ENCODE results near the gene ZBTB39. TPM values are rescaled to one million over a fixed set of nuclear protein-coding genes. Genes with fewer than 3 reads are reported as not detected.
"Not testable (repeated sequence)": the region's sequence is repeated elsewhere in the genome, so short reads cannot be mapped to it uniquely, and the experiment has no call there.

ZBTB39 gene
- total RNA-seq, 1 donor from 2014 or later = 6.2 TPM

DNA sequence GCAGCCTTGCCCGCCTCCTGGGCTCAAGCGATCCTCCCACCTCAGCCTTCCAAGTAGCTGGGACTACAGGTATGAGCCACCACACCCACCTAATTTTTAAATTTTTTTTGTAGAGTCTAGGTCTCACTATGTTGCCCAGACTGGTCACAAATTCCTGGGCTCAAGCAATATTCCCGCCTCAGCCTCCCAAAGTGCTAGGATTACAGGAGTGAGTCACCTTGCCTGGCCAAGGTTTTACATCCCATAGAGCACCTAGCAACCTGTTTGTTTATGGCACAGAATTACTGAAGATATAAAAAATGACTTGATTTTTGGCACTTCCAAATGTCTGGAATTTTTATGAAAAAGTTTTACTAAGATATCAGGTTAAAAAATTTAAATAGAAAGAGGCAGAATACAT is 27.1 kb upstream of the ZBTB39 start:
- ATAC-seq = no peak
- no peak for DNase-seq (ENCODE audit: low spot score)
- intact Hi-C loops (cut with DNase I) = no loop called here

DNA sequence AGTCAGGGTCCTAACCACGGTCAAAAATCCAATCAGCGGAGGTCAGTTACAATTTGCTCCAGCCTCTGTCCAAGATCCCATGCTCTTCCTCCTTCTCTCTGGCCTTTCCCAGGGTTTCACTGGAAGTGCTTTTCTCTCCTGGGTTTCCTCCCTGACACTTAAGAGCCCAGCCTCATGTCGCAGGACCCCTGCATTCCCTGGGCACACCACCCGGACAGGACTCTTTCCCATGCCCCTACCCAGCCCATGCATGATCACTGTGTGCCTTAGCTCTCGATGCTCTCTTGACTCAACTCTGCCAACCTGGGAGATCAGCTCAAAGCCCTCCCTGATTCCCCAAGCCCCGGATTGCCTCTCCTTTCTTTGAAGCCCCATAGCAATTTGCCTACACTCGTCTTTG is 25.4 kb upstream of the ZBTB39 start:
- intact Hi-C loops (cut with DNase I) = no loop called here
- DNase-seq (ENCODE audit: low spot score) = no peak

DNA sequence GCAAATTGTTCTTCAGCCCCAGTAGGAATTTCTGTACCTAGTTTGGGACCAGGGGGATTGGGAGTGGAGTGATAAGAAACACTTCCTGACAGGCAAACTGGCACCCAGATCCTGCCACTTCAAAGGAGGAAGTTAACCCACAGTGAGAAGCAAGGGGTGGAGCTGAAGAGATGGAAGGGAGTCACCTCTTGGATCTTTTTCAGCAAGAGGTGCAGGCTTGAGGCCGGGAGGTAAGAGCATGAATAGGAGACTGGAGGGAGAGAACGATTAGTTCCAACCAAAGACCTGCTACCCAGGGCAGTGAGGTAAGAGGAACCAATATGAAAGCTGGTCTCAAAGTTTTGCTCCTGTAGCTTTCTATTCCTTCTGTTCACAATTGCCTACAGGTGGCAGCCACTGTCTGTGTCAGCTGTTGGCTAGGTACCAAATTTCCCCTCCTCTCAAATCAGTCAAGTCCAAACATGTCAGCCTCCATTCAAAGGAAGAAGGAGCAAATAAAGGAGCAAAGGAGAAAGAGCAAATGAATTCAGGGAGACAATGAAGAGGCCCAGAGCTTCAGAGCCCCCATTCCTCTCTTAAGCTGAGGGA is 24.9 kb upstream of the ZBTB39 start:
- intact Hi-C loops (cut with DNase I) = no loop called here
- DNase-seq (ENCODE audit: low spot score) (no peak), ATAC-seq (no peak)

More for the DNA sequence above, 25.4 kb upstream of the ZBTB39 start:
- ATAC-seq = no peak

DNA sequence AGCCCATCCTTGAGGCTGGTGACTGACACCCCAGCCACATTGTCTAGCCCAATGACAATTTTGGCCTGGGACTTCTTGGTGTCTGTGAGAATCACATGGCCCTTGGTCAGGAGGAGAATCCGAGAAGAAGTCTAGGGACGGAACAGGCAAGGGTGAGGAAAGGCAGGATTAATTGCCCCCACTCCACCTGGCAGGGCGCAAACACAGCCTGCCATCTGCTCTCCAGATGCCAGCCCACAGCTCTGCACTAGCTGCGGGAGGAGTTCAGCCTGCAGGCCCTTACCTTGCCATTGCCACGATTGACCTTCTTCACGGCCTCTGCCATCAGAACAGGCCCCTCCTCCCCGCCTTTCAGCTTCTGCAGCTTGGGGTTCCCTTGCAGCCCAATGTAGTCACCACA is 23.1 kb upstream of the ZBTB39 start:
- DNase-seq (ENCODE audit: low spot score) = no peak
- no peak for ATAC-seq
- intact Hi-C loops (cut with DNase I) = no loop called here

DNA sequence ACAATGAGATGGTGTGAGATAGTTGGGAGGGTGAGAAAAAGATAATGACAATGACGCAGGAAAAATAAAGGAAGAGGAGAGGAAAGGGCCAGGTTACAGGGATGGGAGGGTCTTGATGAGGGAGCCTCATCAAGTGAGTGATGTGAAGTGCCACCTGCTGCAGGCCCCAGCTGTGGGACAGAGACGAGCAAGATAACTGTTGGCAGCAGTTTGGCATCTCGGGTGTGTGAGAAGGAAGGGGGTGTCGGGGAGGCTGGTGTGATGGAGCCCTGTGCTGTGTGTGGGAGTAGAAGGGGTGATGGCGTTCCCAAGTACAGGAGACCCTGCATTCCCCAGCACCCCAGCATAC is 21.4 kb upstream of the ZBTB39 start:
- ATAC-seq (no peak), DNase-seq (ENCODE audit: low spot score) (no peak)
- intact Hi-C loops (cut with DNase I) = no loop called here

DNA sequence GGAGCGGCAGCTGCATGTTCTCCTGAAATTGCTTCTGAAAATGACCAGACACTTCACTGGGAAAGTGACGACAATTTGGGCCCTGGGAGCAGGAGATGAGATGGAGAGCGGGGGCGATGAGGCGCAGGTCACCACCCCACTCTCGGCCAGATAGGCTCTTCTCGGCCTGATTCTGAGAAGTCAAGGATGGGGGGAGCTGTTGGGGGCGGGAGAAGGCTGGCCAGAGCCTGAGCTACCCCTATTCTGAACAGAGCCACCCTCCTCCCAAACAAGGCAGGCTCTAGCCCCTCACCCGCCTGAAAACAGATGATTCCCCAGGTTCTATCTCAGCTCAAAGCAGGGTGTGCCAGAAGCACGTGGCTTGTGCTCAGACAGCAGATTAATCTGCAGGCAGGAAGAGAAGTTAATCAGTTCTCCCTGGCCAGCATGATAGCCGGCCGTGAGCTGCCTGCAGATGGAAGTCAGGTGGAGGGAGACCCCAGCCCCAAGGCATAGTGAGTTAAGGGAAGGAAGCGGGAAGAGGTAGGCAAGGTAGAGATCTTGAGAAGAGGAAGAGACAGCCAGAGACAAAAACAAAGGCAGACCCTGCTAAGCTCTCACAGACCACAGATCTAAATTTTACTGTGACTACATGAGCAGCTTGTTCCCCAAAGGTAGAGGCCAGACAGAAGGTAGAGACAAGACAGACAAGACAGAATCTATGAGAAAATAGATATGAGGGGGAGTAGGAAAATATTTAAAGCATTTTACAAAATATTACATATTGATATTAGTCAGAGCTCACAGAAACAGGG is 20.9 kb upstream of the ZBTB39 start:
- no peak for ATAC-seq

DNA sequence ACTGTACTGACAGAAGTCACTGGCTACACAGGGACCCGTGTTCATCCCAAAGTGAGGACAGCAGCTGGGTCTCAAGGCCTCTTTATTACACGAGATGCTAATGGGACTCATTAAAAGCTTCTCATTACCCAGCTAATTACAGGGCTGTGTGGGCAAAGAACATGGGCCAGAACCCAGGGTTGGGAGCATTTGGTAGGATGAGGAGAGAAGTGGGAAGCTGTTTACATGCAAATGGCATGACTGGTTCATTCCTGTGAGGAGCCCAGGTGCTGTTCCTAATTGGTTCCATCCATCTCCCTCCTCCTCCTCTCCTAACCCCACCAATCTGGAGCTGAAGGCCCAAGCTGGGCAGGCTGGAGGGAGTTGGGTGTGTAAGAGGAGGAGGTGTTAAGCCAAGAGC is 18.9 kb upstream of the ZBTB39 start:
- ATAC-seq = no peak
- intact Hi-C loops (cut with DNase I) = no loop called here
- no peak for DNase-seq (ENCODE audit: low spot score)

More for the DNA sequence above, 20.9 kb upstream of the ZBTB39 start:
- no peak for DNase-seq (ENCODE audit: low spot score)
- intact Hi-C loops (cut with DNase I) = no loop called here

DNA sequence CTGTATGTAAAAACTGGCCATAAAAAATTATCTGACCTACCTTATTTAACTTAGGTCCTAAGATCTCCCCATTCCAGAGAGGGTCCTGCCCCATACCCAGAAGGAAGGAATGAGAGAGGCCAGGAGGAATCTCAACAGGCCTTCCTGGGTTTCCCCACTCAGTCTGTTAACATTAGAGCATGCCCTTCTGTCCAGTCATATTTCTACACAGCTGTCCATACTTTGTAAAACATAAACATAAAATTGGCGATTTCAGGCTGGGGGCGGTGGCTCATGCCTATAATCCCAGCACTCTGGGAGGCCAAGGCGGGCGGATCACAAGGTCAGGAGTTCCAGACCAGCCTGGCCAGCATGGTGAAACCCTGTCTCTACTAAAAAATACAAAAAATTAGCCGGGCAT is 16.0 kb upstream of the ZBTB39 start:
- ATAC-seq; DNase-seq (ENCODE audit: low spot score); intact Hi-C loops (cut with DNase I): not testable (repeated sequence)

DNA sequence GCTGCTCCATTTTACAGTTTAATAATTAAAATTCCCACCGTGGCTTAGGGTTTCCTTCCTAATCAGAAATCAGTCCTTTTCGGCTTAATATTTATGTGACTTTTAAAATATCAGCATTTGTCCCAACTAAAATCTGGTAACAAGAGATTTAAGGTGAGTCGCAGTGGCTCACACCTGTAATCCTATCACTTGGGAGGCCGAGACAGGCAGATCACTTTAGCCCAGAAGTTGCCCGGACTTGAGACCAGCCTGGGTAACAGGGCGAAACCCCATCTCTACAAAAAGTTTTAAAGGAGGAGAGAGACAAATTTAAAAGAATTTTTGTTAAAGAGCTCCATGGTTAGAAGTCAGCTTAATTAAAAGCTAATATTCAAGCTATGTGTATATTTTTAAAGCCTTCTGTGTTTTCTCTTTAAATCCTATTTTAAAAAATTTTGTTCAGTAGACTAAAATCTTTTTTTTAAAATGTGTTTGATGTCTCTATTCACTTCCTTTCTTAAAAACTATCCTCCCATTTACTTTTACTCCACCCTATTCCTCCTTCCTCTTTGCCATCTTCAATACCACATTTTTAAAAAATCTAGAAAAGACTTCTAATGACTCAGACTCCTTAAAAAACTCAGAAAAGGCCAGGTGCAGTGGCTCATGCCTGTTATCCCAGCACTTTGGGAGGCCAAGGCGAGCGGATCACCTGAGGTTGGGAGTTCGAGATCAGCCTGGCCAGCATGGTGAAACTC is 13.8 kb upstream of the ZBTB39 start:
- no peak for ATAC-seq
- intact Hi-C loops (cut with DNase I) = no loop called here

DNA sequence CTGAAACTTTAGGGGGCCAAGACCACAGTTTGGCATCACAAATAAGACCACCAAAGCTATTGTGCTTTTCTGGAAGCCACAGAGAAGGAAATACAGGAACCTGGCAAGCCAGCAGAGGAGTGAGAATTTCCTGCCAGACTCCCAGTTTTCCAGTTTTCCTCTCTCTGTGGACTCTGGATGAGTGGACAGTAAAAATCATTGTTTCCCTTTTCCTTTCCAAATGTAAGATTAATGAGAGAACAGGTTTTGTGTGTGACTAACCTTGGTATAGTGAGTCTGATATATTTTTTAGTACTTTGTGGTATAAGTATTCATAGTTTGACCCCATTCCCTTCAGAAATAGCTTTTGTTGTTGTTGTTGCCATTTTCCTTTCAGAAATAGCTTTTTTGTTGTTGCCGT is 12.6 kb upstream of the ZBTB39 start:
- no peak for ATAC-seq
- no peak for DNase-seq (ENCODE audit: low spot score)
- intact Hi-C loops (cut with DNase I) = no loop called here

More for the DNA sequence above, 13.8 kb upstream of the ZBTB39 start:
- DNase-seq (ENCODE audit: low spot score) = no peak

DNA sequence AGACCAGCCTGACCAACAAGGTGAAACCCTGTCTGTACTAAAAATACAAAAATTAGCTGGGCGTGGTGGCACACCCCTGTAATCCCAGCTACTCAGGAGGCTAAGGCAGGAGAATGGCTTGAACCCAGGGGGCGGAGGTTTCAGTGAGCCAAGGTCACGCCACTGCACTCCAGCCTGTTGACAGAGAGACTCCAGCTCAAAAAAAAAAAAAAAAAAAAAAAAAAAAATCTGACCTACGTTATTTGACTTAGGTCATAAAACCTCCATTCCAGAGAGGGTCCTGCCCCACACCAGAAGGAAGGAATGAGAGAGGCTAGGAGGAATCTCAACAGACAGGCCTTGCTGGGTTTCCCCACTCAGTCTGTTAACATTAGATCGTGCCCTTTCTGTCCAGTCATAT is 12.0 kb upstream of the ZBTB39 start:
- ATAC-seq; intact Hi-C loops (cut with DNase I); DNase-seq (ENCODE audit: low spot score): not testable (repeated sequence)

DNA sequence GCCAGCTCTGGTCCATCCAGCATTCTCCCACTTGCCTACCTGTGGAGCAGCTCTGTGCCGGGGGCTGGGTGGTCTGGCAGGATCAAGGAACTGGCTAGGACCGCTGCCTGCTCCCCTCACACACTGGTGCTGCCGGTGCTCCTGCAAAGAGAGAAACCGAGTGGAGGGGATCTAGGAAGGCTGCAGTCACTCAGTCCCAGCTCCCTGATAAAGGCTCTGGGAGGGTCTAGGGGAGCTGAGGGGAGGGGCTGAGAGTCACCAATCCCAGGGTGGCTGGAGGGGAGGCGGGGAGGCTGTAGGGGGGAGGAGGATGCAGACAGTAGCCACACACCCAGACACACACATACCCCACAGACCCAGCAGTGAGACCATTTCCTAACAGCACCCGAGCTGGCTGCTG is 10.0 kb upstream of the ZBTB39 start, which contains the start of gene TAC3:
TAC3 (minus strand) TSS at position 182 of the 400 bp plus-strand sequence. CDS start 732 bp downstream, outside the sequence.
- intact Hi-C loops (cut with DNase I) = no loop called here
- ATAC-seq (no peak), DNase-seq (ENCODE audit: low spot score) (no peak)

DNA sequence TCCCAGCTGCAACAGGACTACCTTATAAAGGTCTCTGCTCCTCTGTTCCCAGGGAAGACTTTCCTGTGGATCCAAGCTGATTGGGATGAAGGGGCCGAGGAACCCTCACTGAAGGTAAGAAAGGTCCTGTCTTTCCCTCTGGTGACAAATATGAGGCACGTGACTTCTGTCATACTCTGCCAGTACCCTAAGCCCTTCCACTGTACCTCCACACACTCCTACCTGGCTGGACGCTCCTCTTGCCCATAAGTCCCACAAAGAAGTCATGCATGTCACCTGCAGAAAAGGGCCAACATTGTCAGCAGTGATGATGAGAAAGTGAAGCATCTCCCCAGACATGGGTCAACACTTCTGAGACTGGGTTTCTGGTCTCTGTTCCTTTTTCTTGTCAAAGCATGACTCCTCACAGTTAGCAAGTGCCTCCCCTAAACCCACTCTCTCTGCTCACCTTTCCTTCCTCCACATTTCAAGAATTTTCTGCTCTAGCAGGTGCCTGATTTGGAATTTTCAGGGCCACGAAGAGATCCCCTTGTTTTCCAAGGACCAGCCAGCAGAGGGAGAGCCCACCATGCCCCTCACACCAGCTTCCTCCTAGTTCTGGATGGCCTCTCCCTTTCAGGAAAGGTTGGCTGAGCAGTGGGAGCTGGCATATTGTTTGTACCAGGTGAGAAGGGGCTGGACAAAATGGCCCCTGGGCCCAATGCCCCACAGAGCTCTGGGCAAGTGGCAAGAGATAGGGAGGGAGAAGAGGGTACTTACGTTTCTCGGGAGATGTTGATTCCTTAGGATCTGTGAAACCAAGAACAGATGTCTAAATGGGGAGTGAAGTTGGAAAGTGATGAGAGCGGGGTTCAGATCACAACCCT is 6.5 kb upstream of the ZBTB39 start:
- DNase-seq (ENCODE audit: low spot score) (peak; percentile 34), ATAC-seq (no peak)
- intact Hi-C loops (cut with DNase I) = loop anchor here (5.0 kb wide), 1 partner anchor 44 kb away; no protein-coding TSS in a partner anchor

DNA sequence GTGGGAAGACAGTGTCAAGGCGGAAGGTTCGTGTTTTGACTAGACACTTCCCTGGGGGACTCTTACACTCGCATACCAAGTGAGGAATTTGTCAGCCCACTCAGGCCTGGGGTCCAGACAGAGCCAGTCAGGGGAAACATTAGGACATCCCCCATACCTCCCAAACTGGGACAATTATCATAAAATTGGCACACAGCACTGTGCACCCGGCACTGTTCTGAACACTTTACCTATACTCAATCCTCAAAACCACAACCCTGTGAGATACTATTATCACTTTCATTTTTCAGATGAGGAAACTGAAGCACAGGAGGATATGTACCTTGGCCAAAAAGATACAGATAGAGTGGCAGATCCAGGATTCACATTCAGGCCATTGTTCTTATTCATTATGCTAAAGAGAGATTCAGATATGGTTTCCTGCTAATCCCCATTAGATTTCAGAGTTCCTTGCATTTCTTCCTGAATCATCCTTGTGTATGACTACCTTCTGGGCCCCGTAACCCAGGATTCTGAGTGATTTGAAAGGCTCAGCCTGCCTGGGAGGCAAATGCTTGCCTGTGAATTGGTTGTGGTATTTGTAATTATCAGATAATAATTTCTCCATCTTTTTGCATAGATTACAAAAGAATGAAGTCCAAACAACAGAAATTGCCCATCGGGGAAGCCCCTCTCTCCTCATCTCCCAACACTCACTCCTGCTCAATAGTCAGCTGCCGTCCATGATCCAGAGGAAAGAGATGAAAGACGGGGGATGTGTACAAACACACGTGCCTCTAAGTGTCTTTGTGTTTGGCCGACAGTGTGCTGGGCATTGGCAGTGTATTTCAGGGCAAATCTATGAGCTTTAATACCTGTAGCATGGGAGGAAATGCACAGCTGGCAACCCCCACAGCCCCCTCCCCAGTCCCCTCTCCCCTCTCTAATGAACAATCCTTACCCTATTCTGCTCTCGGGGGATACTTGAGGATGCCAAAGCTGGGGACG is 5.4 kb upstream of the ZBTB39 start:
- DNase-seq (ENCODE audit: low spot score) = peak; percentile 18
- ATAC-seq = no peak
- intact Hi-C loops (cut with DNase I) = loop anchor here (5.0 kb wide), 1 partner anchor 46 kb away; no protein-coding TSS in a partner anchor

DNA sequence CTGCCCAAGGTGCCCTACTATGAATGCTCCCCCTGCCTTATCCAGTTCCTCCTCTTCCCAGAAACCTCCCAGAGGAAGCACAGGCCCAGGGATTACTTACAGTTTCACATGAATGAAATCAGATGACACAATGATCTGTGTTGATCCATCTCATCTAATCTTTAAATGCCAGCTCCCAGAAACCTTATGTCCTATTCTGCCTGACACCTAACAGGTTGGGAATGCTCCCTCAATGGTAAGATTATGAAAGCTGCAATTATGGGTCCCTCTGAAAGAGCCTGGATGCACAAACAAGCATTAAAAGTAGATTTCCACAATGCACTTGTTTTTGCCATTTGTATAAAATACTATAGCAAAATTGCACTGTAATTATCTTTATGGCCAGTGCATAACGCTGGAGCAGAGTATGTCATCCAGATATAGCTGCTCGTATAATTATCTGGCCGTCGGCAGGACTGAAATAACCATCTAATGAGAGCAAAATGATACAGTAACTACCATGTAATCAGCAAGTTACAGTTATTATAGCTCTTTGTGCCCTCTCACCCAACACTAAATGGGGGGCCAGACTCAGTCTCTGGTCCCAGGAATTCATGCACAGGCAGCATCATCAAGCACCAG is 4.4 kb upstream of the ZBTB39 start:
- no peak for ATAC-seq
- intact Hi-C loops (cut with DNase I) = loop anchor here (5.0 kb wide), 1 partner anchor 47 kb away; no protein-coding TSS in a partner anchor
- peak; percentile 3 for DNase-seq (ENCODE audit: low spot score)

DNA sequence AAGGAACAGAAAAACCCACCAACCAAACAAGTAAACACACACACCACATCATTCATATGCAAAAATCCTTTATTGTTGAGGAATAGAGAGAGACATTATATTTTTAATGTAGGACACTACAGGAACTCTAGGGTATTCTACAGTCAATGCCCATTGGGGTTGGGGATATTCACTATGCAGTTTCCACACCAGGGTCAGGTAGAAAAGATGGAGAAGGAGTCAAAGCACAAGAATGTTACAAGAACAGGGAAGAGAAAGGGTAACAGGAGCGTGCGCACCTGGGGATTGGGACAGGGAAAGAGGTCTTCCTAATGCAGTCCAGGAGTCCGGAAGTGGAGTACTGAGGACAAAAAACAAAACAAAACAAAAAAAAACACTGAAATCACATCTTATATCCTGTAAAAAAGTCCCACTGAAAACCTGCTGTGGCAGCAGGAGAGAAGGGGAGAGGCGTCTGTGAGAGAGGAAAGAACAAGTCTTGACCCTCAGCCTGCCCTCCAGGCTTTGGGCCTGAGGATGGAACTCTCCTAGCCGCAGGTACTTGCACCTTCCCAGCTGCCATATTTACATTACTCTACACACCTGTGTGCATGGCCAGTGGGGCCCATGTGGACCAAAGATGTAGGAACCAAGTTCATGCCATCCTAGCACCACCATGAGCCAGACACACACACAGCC is 3.7 kb upstream of the ZBTB39 start:
- peak; percentile 41 for DNase-seq (ENCODE audit: low spot score)
- no peak for ATAC-seq
- intact Hi-C loops (cut with DNase I) = loop anchor here (5.0 kb wide), 1 partner anchor 47 kb away; no protein-coding TSS in a partner anchor

DNA sequence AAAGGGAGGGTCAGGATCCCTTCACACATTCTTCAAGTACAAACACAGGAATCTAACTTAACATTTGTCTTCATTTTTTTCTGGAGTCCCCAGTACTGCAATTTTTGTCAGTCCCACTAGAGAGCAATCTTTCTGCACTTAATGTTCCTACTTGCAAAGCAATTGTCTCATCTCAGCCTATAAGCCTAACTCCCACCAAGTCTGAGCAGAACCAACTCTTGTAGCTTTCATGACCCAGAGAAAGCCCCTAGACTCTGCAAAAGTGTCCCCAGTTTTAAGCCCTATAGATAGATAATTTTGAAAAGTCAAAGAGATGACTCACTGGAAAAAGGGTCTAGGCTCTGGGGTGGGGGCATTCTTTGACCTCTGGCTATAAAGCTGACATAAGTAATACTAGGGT is 1.8 kb upstream of the ZBTB39 start:
- intact Hi-C loops (cut with DNase I) = no loop called here
- ATAC-seq (peak; percentile 57), DNase-seq (ENCODE audit: low spot score) (no peak)

Data from sciatic nerve (tissue), 2 donors.